Endometrial microvascular endothelial cells (primary cell): ENCODE measurements around the gene DISP1. TPM values are rescaled to one million over a fixed set of nuclear protein-coding genes. Genes with fewer than 3 reads are reported as not detected.

Experiments used
- in situ Hi-C: cut with HindIII; loops from 2 replicates; pipeline ENCODE4 v1.10.0; 2017; ENCODE audit warnings: low sequenced_read_pairs, low pct_unique_long_range_greater_than_20kb; ENCODE audit errors: inconsistent ontology term
- total RNA-seq: library from RNA; depleted of rRNA; stranded (reverse); fragments of >200 nt; gene quantifications from one replicate; pipeline ENCODE4 v1.2.3, GENCODE V29; 2015; ENCODE audit errors: inconsistent ontology term

The DISP1 gene
- total RNA-seq, 1 donor from 2014 or later, result 2.8 TPM

DNA sequence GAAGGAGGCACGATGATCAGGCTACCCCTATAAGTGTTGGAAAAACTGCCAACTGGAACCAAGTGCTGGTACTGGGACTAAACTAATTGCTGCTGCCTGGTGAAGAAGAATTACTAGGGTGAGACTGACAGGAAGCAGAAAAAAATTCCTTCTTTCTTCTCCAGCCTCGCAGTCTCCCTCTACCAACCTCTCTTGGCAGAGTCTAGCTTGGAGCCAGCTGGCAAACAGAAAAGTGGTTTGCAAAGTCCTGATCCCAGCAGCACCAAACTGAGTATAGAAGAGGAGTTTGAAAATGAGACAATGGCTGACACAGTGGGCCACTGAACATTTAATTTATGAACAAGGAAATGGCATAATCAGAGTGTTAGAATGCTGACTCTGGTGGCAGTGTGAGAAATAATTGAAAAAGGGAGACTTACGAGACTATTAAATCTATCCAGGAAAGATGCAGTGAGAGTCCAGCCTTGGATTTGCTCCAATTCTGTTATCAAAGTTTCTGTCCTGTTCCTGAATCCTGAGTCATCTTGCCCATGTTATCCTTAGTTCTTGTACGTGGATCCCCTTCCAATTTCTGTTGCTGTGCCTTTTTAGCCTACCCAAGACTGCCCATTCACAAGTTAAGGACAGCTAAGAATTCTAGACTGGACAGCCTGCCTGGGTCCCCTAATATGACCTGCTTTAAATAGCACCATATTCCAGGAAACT, 23.7 kb upstream of the DISP1 start:
- in situ Hi-C loops, result loop anchor here (25.0 kb wide), 1 partner anchor 296 kb away; no protein-coding TSS in a partner anchor

GRCh38 chr1:222792744-222793143, 22.1 kb upstream of the DISP1 start:
- in situ Hi-C loops, result loop anchor here (25.0 kb wide), 1 partner anchor 295 kb away; no protein-coding TSS in a partner anchor

DNA sequence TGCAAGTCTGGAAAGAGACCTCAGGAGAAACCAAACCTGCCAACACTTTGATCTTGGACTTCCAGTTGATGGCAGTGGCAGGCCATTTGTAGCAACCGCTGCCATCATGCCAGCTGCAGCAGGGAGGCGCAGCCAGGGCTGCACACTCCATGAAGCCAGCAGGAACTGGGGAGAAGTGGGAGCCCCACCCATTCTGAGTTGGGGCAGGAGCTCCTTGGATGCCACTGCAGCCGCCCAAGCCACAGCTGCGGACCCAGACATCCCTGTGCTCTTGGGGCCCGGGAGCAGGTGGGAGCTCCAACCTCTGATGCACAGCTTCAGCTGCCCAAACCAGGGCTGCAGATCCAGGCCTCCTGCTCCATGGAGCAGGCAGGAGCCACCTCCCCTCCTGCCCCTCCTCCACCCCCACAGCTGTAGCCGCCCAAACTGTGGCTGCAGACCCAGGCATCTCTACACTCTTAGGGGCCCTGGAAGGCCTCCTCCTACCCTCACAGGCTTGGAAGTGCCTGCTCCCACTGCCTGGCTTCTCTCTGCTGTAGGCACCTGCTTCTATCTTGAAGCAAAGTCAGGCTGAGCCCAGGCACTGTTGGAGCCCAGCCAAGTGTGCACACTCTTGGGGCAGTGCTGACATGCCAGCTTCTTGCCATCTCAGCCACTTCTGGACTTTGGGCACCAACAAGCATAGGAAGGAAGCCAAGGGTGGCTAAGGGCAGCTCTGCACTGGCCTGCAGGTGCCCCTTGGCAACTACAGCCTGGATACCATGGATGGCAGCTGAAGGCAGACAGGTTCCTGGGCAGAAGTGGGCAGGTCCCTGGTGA, 20.0 kb upstream of the DISP1 start:
- in situ Hi-C loops, result loop anchor here (25.0 kb wide), 1 partner anchor 292 kb away; no protein-coding TSS in a partner anchor

- in situ Hi-C loops, result loop anchor here (25.0 kb wide), 1 partner anchor 289 kb away; no protein-coding TSS in a partner anchor
Observed at GRCh38 chr1:222798116-222798515, 16.7 kb upstream of the DISP1 start.

- in situ Hi-C loops, result loop anchor here (25.0 kb wide), 1 partner anchor 288 kb away; no protein-coding TSS in a partner anchor
Observed at GRCh38 chr1:222798975-222799374, 15.9 kb upstream of the DISP1 start.

GRCh38 chr1:222801067-222801466, 13.8 kb upstream of the DISP1 start:
- in situ Hi-C loops, result no loop called here

GRCh38 chr1:222811671-222812070, 3.2 kb upstream of the DISP1 start:
- in situ Hi-C loops, result no loop called here

DNA sequence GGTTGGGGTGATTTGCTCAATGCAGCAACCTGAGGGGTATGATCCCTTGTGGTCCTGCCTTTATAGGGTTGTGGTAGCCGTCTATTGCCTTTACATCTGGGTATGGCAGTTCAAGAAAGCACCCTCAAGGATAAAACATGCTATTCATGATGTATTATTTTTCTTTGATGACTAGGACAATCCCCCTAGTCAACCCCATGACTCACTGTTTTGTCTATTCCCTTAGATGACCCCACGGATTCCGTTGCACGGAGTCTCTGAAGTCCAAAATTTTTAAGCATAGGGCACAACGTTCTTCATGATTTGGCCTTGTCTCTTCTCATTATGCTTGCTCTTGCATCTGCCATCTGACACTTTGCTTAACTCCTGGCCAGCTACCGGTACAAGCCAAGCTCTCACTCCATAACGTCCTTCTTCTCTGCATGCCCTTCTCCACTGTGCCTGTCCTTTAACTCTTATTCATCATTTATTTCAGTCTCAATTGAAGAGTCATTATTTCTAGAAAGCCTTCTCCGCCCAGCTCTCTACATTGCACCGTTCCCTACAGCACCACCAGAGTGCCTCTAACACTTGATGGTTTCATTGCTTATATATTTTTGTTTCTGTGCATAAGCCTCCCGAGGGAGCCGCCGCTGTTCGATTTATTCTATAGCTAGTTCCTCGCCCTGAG, 838 bp upstream of the DISP1 start:
- in situ Hi-C loops, result no loop called here

GRCh38 chr1:222815440-222815765, 564 bp downstream of the DISP1 start:
- in situ Hi-C loops, result no loop called here

- in situ Hi-C loops, result no loop called here
Observed at GRCh38 chr1:222817529-222817928, 2.7 kb downstream of the DISP1 start.

DNA sequence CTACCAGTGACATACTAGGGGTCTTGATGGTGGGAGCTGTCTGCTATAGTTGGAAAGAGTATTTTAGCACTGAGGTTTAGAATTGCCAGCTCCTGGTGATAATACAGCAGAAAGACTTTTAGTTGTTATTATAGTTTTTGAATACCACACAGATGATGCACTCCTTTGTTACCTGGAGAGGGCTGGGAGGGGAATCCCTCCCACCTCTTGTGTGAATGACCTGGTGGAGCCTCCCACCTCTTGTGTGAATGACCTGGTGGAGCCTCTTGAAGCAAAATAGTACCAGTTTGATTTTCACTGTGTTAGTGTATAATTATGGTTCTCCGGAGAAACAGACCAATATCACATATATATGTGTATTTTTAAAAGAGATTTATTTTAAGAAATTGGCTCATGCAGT, 3.3 kb downstream of the DISP1 start:
- in situ Hi-C loops, result no loop called here

DNA sequence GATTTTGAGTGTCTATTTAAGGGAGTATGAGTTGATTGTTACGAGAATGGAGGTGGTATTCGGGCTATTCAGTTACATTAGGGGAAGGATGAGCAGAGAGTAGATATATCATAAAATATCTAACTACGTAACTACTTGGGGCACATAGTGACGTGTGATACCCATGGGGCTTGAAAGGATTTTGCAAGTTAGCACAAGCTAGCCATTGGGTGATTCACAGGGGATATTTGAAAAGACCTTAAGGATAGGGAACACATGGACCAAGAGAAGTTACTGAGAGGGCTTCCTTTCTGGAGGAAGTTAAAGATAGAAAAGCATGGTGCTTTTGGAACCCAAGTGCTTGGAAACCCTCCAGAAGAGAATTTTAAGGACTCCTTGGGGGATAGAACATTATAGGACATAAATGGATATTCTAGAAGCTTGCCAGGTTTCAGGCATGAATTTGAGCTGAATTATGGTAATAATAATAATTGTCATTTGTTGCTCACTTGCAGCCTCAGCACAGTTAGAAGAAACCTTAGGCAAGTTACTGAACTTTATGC, 5.4 kb downstream of the DISP1 start:
- in situ Hi-C loops, result no loop called here

GRCh38 chr1:222821239-222821638, 6.4 kb downstream of the DISP1 start:
- in situ Hi-C loops, result no loop called here

DNA sequence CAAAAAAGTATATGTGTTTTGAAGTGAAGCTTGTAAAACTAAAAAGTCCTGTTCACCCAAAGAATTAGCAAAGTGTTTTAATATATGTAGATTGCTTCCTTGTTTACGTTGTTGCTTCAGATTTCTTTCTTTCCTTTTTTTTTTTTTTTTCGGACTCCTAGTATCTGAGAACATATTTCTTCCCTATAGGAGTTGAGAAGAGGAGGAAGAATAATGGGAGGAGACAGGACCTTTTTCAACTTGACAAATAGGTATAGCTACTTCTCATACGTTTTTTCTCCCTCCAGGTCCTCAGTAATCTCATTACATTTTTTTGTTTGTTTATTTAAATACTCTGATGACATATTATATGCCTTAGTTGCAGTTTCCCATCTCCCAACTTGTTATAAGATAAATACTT, 8.9 kb downstream of the DISP1 start:
- in situ Hi-C loops, result no loop called here

DNA sequence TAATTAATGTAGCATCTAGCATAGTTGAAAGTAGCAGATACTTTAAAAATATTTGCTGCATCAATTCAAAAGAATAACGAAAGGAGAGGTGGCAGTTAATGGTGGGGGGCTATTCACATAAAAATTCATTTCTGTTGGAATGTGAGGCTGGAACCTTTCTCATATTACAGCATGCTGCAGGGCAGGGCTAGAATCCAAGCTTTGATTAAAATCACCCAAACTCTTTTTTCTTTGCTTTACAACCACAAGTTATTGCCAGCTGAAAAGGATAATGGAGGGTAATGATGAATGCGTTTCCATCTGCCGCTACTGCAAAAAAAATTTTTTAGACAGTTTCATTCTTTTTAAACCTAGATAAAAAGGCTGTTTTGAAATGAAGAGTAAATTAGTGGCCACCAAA, 9.8 kb downstream of the DISP1 start:
- in situ Hi-C loops, result no loop called here

DNA sequence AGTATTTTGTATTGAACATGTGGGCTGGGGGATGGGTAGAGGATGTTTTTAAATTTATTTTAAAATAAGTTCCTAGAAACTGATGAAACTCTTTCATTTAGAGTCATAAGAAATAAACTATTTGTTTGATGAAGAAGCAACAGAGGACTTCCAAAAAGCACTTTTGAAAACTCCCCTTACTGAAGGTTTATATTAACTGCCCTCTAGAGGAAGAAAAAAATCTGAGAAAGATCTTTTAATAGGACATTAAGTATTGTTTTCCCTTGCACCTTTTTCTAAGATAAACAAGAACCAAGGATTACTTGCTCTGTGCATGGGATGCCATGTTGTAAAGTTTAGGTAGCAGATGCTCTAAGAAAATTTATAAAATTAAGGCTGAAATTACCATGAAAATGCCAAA, 14.1 kb downstream of the DISP1 start:
- in situ Hi-C loops, result no loop called here

- in situ Hi-C loops, result no loop called here
Observed at GRCh38 chr1:222829868-222830267, 15.0 kb downstream of the DISP1 start.

DNA sequence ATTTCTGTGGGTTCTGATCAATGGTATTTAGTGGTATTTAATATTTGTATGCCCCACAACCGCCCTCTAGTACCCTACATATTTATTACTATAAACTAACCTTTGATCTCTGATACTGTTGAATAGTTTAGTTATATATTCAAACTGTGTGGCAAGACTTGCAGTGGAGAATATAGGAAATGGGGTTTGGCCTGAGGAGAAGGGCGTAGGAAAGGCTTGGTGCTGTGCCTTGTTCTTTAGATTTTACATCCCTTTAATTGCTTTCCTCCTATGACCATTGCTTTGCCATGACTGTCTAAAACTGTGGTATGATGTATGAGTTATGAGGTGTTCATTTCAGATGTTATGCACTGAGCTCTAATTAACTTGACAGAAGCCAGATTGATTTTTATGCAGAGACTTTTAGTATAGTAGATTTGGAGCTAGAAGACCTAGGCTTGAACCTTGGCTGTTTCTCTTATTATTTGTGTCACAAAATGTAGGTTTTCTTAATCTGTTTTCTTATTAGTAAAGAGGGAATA, 18.6 kb downstream of the DISP1 start:
- in situ Hi-C loops, result no loop called here
